HTERT RPE-1 (cell line): ENCODE data around the gene ID2.

Experiments used
- in situ Hi-C: fragments of 300-500 bp; cut with MboI; formaldehyde crosslinking; loops from 4 replicates; pipeline ENCODE4 v1.14.3; 2020; ENCODE audit warnings: low sequenced_read_pairs

Gene ID2

DNA sequence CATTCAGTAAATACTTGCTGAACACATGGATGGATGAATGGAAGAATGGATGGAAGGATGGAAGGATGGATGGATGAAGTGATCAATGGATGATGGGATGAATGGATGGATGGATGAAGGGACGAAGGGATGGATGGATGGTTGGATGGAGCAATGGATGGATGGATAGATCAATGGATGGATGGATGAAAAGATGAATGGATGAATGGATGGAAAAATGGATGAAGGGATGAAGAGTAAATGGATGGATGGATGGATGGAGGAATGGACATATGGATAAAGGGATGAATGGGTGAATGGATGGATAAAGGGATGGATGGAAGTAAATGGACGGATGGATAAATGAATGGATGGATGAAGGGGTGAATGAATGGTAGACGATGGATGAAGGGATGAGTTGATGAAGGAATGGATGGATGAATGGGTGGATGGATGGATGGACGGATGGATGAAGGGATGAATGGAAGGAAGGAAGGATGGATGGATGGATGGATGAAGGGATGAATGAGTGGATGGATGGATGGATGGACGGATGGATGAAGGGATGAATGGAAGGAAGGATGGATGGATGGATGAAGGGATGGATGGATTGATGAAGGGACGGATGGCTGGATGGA, 13.9 kb upstream of the ID2 start:
- in situ Hi-C loops = no loop called here

DNA sequence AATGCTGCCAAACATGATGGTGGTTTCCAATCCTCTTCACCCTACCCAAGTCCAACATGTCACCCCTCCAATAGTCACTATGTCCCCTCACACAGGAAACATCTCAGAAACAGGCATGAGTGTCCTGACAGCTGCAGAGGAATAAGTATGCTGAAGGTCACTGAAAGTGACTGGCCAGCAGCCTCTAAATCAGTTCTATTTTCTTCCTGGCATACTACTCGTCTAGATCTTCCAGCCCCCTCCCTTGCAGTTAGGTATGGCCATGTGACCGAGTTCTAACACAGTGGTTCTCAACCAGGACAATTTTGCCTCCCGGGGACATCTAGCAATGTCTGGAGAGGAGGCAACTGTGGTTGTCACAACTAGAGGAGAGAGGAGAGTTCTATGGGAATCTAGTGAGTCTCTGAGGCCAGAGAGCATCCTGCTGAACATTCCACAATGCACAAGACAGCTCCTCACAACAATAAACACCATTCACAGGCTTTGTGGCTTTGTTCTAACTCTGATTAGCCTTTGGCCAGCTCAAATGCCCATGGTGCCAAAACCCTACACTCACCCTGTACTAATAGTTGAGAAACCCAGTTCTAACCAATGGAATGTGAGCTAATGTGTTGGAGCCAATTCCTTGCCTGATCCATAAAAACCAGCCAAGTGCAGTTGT, 12.6 kb upstream of the ID2 start:
- in situ Hi-C loops = no loop called here

- in situ Hi-C loops = no loop called here
Measured at GRCh38 chr2:8670580-8670979, 11.3 kb upstream of the ID2 start.

GRCh38 chr2:8671176-8671575, 10.7 kb upstream of the ID2 start:
- in situ Hi-C loops = no loop called here

GRCh38 chr2:8671802-8672201, 10.1 kb upstream of the ID2 start:
- in situ Hi-C loops = no loop called here

DNA sequence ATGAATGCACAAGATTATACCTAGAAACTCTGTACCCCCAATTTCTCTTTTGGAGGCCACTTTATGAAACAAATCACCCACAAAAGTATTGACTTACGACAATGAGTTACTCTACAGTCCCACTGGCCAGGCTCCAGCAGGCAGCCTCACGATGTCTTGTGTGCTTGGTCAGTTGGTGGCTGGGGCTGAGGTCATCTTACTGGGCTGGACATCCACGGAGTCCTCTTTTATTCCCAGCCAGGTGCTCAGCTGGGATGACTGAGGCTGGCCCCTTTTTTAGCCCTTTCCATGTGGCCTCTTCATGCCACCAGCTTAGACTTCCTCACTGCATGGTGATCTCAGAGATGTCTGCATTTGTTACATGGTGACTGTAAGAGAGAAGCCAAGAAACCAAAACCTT, 8.9 kb upstream of the ID2 start:
- in situ Hi-C loops = no loop called here

DNA sequence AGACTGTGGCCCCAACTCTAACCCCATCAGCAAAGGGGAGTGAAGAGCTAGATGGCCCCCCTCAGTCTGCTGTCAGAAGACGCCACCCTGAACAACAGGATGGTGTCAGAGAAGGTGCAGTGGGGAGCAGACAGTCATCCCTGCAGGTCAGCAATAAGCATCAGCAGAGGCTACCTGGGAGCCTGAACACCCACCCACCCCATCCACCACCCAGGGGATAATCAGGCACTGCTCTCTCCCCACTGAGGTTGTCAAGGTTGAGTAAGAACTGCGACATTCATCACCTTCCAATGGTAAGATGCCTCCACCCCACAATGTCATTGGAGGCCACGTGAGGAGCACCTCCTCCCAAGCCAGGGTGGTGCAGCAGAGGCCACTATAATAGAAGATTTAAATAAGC, 8.5 kb upstream of the ID2 start:
- in situ Hi-C loops = no loop called here

DNA sequence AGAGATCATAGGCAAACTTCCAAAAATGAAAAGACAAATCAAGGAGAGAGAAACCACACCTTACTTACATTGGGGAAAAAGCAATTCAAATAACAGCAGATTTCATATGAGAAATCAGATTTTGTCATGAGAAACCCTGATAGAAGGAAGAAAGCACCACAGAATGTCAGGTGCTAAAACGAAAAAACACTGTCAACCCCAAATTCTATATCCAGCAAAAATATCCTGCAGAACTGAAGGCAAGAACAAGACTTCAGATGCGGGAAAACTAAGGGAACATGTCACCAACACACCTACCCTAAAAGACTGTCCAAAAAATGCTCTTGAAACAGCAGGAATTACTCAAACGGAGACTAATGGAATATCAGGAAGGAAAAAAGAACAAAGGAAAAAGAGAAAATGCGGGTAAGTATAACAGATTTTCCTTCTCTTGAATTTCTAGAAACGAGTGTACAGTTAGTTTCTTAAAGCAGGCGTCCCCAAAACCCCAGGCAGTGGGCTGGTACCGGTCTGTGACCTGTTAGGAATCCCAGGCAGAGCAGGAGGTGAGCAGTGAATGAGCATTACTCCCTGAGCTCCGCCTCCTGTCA, 7.3 kb upstream of the ID2 start:
- in situ Hi-C loops = no loop called here

DNA sequence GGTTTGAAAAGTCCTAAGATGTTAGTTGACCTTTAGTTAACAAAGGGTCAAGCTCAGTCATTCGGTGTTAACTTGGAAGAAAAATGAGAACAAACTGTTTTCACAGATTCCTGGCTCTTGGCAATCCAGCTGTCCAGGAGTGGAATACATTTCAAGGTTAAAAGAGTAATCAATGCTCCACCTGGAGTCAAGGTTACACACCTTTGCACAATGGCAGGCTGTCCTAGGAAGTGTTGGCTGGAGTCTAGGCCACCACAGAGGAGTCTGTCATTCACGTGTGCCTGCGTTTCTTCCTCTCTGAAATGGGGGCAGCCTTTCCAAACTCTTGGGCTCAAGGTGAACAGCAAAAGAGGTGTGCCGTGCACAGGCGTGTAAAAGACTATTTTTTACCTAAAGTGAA, 6.3 kb upstream of the ID2 start:
- in situ Hi-C loops = no loop called here

DNA sequence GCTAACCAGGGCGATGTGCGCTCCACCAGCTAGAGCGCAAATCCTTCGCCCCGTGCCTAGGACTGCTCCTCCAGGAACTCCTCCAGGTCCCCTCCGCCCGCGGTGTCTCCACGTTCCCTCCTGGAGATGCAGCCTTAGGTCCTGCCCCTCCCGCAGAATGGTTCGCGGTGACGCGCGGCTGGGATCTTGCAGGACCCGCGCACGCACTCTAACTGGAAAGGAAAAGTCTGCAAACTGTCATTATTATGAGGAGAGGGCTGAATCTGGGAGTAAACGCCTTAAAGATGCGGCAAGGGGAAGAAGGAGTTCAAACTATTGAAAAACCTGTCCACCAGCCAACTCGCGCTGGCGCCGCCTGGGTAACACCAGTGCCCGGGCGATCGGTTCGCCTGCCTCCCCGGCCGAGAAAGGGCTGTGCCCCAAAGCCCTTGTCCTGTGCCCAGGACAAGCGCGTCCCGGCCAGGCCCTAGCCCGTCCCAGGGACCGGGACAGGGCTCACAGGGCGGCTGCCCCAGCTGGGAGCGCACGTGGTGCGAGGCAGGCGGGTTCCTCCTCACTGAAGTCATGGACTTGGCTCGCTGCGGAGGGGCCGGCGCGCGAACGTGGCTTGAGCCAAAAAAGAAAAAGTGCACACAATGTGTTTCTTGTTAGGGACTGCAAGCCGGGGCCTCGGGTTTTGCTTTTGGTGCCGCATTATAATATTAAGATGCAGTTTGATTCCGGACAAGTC, 5.5 kb upstream of the ID2 start:
- in situ Hi-C loops = no loop called here

DNA sequence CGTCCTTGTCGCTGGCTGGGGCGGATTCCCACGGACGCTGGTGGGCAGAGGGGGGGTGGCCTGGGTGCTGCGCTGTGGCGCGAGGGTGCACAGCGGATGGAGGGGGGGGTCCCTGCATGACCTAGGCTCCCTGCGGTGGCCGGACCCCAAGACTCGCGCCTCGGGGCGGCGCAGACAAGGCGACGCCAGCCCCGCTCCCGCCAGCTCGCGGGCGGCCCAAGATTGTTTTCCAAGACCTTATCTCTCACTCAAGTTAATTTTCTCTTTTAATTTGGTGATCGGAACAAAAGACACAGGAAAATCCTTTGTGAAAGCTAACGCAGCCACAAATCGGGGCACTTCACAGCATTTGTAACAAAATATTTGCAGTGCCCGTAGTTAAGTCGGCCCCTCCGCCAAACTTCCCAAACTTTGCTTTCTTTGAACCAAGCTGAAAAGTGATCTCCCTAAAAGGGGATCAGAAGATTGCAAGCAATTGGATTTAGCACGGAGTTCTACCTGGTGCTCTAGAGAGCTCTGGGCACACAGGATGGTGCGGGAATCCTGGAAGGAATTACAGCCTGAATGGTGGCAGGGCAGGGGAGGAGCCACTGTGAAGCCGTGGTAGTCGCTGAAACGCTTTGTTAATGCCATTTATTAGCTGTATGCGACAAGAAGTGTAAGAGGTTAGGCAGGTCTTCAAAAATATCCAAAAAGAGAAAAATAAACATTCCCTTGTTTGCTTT, 4.8 kb upstream of the ID2 start:
- in situ Hi-C loops = no loop called here

GRCh38 chr2:8677646-8678592, 3.9 kb upstream of the ID2 start:
- in situ Hi-C loops = no loop called here

DNA sequence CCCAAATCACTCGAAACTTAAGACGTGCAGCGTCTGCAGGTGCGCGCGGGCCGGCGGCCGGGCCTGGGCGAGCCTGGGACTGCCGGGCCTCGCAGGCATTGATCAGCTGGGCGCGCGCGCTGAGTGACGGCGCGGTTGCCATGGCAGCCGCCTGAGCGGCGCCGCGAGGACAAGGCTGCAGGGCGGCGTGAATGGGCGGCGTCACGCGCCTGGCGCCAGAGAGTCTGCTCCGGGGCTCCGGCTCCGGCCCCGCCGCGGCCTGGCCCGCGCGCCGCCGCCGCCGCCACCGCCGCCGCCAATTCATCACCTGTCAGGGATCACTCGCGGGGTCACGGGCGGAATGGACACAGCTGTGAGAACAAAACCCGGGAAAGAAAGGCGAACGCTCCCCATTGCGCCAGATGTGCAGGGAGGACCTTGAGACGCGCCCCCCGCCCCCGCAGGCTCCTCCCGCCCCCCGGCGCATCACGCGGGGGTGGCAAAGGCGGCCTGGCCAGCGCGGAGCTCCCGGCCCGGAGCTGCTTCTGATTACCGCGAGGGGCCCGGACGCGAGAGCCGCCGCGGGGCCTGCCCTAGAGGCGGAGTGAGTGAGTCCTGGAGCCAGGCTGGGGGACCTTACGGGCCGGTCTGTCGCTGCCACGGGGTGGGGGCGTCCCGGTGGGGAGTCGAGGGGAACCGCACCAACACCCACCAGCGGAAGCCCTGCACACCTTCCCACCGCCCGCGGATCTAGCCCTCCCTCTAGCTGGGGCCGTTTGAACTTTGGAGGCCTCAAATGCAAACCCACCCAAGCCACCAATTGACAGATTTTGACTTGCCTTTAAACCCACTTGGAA, 2.9 kb upstream of the ID2 start:
- in situ Hi-C loops = no loop called here

DNA sequence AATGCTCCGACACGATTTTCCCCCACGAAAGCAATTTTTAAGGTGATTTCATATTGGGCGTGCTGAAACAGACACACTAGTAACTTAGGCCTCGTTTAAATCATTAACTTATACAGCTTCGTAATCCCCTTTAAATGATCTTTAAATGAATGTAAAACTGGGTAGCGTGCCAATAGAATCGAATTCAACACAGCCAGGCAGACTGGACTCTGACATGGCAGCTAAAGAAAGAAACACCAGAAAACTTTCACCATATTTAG, 2.4 kb upstream of the ID2 start:
- in situ Hi-C loops = no loop called here

DNA sequence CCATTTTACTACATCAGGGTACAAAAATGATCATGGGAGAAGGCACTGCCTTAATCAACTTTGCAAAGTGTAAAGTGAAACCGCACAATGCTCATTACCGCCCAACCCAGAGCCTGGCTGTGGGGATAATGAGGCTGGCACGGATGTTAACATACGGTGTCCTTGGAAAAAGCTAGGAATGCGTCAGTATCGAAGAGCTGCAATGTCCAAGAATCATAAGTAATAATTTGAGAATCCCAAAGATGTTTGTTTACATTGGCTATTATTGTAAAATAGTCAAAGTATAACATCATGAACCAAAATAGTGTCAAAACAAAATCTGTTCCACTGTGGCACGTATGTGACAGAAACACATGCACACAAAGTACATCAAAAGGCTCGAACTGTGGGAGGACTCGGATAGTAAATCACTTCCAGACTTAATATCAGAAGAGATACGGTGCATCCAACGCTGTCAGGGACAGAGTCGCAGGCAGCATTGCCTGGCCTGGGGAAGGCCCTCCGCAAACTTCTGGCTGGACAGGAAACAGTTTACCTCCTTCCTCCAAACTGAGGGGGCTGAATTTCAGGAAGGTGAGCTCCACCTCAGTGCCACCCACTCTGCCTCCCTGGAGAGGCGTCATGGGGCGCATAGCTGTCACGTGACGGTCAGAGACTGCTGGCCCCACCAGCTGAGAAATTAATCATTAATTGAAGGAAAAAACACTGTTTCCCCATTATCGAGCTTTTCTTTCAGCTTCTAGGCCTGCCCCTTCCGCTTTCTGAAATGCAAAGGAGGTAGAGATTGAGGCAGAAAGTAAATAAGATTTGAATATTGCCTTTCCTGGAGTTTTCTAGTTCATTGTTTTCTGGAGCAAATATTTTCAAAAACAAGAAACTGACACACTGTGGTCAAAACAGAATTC, 1.8 kb upstream of the ID2 start:
- in situ Hi-C loops = no loop called here

GRCh38 chr2:8680822-8681760, 765 bp upstream of the ID2 start:
- in situ Hi-C loops = no loop called here
